GM15510 (cell line): Measurements from ENCODE around the gene TPSAB1.
"Not testable (repeated sequence)": the region's sequence is repeated elsewhere in the genome, so short reads cannot be mapped to it uniquely, and the experiment has no call there.

Experiments used
- POLR2A ChIP-seq: IDR thresholded peaks from 3 replicates; pipeline ENCODE4 v1.6.1; 2011; ENCODE audit warnings: borderline replicate concordance; ENCODE audit not compliant: insufficient read length; ENCODE audit errors: extremely low read depth

TPSAB1 gene

GRCh38 chr16:1218061-1218929 lies 22.2 kb upstream of the TPSAB1 start:
- TF ChIP-seq POLR2A, result no peak

GRCh38 chr16:1218930-1219611 lies 21.4 kb upstream of the TPSAB1 start:
- TF ChIP-seq POLR2A, result no peak

- TF ChIP-seq POLR2A, result no peak
Observed at GRCh38 chr16:1220098-1220728, 20.3 kb upstream of the TPSAB1 start.

GRCh38 chr16:1220841-1221627 lies 19.5 kb upstream of the TPSAB1 start:
- no peak for TF ChIP-seq POLR2A

GRCh38 chr16:1221628-1222552 lies 18.6 kb upstream of the TPSAB1 start:
- TF ChIP-seq POLR2A, result no peak

- TF ChIP-seq POLR2A, result no peak
Observed at GRCh38 chr16:1222553-1223354, 17.8 kb upstream of the TPSAB1 start.

- no peak for TF ChIP-seq POLR2A
Observed at GRCh38 chr16:1223355-1224214, 16.9 kb upstream of the TPSAB1 start.

- TF ChIP-seq POLR2A, result no peak
Observed at GRCh38 chr16:1224558-1224957, 15.9 kb upstream of the TPSAB1 start.

GRCh38 chr16:1225051-1225451 lies 15.5 kb upstream of the TPSAB1 start, which contains the start of gene TPSG1:
TSS of gene TPSG1 (minus strand) at chr16:1225268. CDS start at chr16:1225252, 16 bp downstream.
- no peak for TF ChIP-seq POLR2A

- not testable (repeated sequence) for TF ChIP-seq POLR2A
Observed at GRCh38 chr16:1230084-1230470, 10.4 kb upstream of the TPSAB1 start, which contains the start of gene TPSB2. TSS of gene TPSB2 (minus strand) at chr16:1230184. CDS start at chr16:1229951, 233 bp downstream.

- no peak for TF ChIP-seq POLR2A
Observed at GRCh38 chr16:1237990-1238389, 2.5 kb upstream of the TPSAB1 start.

GRCh38 chr16:1244881-1245280 lies 4.4 kb downstream of the TPSAB1 start:
- no peak for TF ChIP-seq POLR2A

GRCh38 chr16:1245452-1246020 lies 5.0 kb downstream of the TPSAB1 start:
- TF ChIP-seq POLR2A, result no peak
